ENCODE measurements around the gene DONSON.
A peak's percentile ranks its signal among the peaks of the same experiment; 100 is the strongest.
"Not testable (repeated sequence)": the region's sequence is repeated elsewhere in the genome, so short reads cannot be mapped to it uniquely, and the experiment has no call there.

Gene DONSON

DNA sequence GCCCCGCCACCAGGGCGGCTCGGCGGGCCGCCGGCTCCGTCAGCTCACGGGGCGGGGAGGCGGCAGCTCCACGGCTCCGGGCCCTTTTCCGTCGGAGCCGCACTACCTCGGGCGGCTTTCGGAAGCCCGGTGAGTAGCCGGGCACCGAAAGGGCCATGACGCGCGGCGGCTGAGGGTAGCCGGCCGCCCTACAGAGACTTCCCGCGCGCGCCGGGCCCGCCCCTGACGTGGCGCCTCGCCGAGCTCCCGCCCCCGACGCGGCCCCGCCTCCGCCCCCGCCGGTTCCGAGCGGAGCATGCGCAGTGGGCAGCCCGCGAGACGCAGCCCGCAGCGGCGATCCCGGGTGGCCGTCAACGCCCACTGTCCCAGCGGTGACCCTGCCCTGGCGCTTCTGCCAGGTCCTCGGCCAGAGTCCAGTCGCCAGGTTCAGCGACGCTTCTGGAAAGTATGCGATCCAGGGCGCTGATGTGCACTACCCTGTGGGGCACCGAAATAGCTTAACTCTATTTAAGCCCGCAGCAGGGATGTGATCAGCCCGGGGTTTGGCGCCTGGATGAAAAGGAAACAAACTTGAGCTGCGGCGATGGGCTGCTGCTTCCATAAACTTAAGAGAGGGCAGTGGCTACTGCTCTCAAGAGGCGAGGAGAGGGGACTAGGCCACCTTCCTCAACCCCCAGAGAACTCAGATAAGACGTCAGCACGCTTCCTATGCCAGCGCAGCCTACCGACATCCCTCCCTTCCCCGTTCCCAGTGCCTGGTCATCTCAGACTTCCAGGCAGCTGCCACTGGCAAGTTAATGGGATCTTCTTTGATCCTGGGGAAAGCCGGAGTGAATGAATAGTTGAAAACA is at the start of gene DONSON:
TSS of gene DONSON (minus strand) at position 200 of the 851 bp plus-strand sequence. CDS start at position 157, 43 bp downstream.
- peak; percentile 82 for DNase-seq (ENCODE audit: low read depth)

GRCh38 chr21:33634254-33634653 is 45.8 kb upstream of the DONSON start:
- no peak for DNase-seq (ENCODE audit: low read depth)

- not testable (repeated sequence) for DNase-seq (ENCODE audit: low read depth)
Observed at GRCh38 chr21:33626151-33626550, 37.7 kb upstream of the DONSON start.

GRCh38 chr21:33622253-33622652 is 33.8 kb upstream of the DONSON start:
- DNase-seq (ENCODE audit: low read depth): no peak

DNA sequence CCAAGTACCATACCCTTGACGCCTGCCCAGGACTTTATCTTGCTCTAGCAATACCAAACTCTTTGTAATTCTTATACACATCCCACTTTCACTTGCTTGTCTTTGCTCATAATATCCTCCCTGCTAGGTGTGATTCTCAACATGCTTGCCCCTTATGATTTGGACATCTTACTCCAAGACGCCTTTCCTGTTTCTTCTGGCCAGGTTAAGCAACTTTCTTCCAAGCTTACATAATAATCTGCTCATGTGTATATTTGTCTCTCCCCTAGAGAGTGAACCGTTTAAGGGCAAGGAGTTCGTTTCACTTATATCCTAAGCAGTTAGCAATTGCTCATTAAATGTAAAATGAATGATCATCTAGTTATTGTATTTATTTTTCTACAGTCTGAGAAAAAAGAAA is 31.2 kb upstream of the DONSON start:
- no peak for DNase-seq (ENCODE audit: low read depth)

- no peak for DNase-seq (ENCODE audit: low read depth)
Observed at GRCh38 chr21:33618407-33618806, 29.9 kb upstream of the DONSON start.

GRCh38 chr21:33617565-33617964 is 29.1 kb upstream of the DONSON start:
- DNase-seq (ENCODE audit: low read depth): not testable (repeated sequence)

GRCh38 chr21:33611006-33611744 is 22.7 kb upstream of the DONSON start:
- DNase-seq (ENCODE audit: low read depth): no peak

GRCh38 chr21:33608559-33608958 is 20.1 kb upstream of the DONSON start:
- DNase-seq (ENCODE audit: low read depth): no peak

DNA sequence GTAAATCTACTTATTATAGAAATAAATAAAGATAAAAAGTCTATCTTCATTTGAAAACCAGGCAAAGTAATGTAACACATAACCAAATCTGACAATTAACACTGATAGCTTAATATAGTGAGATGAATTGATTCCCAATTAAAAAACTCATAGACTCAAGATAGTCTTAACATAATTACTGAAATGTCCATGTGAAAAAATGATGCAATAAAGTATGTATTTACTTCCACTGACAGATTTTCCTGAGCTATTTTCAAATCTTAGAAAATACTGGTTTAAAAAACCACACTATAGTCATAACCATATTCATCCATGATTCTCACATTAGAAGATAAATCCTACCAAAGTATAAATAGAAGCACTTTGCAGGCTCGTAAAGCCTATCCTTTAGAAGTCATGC is 9.6 kb upstream of the DONSON start:
- no peak for DNase-seq (ENCODE audit: low read depth)

- peak; percentile 30 for DNase-seq (ENCODE audit: low read depth)
Observed at GRCh38 chr21:33587792-33588484, 546 bp downstream of the DONSON start.

- DNase-seq (ENCODE audit: low read depth): no peak
Observed at GRCh38 chr21:33586927-33587326, 1.6 kb downstream of the DONSON start.

GRCh38 chr21:33584455-33584854 is 4.0 kb downstream of the DONSON start:
- DNase-seq (ENCODE audit: low read depth): no peak

DNA sequence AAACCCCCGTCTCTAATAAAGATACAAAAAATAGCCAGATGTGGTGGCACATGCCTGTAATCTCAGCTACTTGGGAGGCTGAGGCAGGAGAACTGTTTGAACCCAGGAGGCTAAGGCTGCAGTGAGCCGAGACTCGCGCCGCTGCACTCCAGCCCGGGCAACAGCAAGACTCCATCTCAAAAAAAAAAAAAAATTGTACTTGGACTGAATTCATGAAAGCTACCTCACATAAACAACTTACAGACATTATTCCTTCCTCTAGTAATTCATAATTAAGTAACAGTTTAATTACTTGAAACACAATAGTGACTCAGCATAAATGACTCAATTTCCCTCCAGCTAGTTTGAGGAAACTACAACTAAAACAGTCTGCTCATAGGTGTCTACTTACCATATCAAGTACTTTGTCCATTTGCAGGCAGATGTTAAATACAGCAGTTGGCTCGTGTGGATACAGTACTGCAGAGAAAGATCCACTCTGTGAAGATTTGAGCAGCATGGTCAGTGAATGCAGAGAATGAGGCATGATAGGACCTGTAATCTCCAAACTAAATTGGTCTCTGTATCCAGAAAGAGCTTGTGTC is 9.4 kb downstream of the DONSON start:
- no peak for DNase-seq (ENCODE audit: low read depth)

DNA sequence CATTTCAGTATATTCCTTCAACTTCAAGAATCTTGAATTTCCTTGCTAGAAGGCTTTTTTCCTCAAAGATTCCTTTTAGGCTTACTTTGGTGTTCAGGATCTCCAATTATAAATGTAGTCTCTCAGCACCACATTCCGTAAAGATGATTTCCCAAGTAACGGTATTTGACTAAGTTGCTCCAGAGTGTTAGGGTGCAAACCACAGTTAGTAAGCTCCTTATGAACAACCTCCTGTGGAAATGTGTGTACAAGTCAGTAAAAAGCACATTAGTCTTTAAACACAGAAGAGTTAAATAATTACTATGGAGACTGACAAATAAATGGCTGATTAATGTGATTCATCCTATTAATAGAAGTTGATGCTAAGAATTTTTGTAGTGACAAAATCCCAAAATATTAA is 10.3 kb downstream of the DONSON start:
- DNase-seq (ENCODE audit: low read depth): no peak

- DNase-seq (ENCODE audit: low read depth): not testable (repeated sequence)
Observed at GRCh38 chr21:33576741-33577141, 11.7 kb downstream of the DONSON start.

DNA sequence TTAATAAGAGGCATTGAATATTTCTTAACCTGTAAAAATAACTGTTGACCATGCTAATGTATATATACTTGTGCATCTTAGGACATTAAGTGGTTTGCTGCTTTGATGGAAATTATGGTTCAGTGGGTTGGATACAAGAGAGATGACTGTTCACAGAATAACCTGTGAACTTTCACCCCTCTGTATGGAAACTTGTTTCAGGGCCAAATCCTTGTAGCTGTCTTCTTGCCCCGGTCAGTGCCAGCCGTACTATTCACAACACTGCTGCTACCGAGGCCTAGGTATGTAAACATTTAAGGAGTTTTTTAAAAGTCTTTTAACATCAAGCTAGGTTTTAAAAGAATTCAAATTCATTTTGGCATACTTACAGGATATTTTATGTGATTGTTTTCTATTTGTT is 16.1 kb downstream of the DONSON start:
- no peak for DNase-seq (ENCODE audit: low read depth)

DNA sequence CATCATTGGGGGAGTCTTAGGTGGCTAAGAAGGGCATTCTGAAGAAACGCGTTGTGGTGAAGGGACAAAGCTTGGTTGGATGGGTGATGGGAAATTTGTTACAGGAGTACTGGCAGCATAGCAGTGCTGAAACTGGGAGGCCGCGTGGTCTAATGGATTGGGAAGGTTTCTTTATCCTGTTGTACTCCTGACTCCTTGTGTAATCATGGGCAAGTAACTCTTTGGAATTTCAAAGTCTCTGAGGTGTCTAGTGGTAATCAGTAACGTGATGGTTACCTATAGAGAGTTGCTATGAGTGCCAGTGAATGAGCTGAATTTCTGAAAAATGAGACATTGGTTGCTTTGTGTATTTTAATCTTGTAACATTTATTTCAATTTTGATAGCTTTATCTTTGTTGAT is 18.5 kb downstream of the DONSON start:
- DNase-seq (ENCODE audit: low read depth): no peak

DNA sequence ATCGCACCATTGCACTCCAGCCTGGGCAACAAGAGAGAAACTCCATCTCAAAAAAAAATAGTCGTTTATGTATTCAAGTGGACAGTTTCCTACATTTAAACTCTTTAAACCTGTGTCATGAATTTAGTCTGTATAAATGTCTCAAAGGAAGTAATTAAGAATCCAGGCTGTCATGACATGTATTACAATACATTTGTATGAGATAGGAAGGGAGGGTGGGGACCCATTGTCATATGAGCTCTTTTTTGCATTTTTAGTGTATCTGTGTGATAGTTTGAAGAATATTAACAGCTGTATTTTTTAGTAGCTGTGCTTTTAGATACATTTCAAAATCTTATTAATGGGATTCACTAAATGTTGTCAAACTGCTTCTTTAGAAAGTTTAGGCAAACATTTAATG is 20.0 kb downstream of the DONSON start:
- no peak for DNase-seq (ENCODE audit: low read depth)

DNA sequence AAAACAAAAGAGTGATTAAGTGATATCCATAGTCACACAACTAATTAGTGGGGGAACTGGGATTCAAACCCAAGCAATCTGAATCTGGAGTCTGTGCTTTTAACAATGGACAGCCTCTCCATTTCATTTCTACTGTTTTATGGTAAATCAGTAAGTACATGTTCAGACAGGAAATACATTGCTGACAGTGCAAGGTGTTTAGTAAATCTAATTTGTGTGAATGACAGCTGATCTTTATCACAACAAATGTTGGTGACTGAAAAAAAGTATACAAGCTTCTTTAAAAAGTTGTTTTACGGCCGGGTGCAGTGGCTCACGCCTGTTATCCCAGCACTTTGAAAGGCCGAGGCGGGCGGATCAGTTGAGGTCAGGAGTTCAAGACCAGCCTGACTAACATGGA is 20.6 kb downstream of the DONSON start:
- DNase-seq (ENCODE audit: low read depth): no peak

- DNase-seq (ENCODE audit: low read depth): no peak
Observed at GRCh38 chr21:33566514-33566913, 22.0 kb downstream of the DONSON start.

DNA sequence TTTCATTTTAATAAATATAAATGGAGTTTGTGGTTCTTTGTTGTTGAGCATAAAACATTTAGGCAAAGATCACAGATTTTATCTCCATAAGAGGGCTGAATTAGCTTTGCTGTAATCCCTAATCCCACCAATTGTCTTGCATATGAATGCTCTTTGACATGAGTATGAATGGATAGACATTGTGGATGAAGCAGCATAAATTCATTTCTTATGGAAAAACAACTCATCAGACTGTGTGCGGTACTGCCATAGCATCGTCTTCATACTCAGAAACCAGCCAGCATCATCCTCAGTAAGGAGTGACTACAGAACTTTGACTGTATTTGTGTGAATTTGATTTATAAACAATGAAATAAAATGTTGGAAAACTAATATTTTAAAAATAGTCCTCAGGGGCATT is 26.1 kb downstream of the DONSON start:
- no peak for DNase-seq (ENCODE audit: low read depth)
